ENCODE measurements around the gene LYRM7.

GRCh38 chr5:131198625-131199024 lies 27.9 kb downstream of the LYRM7 start:
- no peak for TF ChIP-seq CTCF (IDR thresholded peaks at IDR 0.05)
- TF ChIP-seq POLR2AphosphoS5 (IDR thresholded peaks at IDR 0.05; ENCODE audit: insufficient read depth in 1 of 2, low read depth in 1 of 2), result no peak
